ENCODE data around the gene SH3PXD2B.
A peak's percentile ranks its signal among the peaks of the same experiment; 100 is the strongest.

DNA sequence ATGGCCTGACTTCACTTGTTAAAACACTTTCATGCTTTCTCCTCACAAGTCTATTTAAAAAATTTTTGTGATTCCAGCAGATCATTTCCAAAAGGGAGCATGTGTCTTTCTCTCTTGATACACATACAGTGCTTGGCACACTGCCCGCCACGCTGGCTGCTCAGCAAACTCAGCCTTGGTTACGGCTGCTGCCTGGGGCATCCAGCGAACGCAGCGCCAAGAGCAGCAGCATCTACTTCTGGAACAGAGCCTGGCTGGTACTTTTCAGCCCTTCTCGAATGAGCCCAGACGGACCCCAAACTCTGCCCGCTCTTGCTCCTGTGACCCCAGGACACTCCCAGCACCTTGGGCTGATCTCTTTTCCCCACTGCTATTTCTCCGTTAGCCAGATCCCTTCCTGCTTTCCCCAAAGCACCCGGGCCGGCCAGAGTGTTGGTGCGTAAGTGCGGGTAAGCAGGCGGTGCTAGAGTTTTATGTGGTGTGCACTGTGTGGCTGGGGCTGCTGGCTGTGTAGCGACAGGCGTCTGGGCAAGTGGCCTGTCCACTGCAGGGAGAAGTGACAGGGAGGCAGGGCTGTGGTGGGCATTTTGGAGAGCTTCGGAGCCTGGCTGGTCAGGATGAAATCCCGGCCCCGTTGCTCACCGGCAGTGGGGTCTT is 73.2 kb downstream of the SH3PXD2B start:
- TF ChIP-seq, protein P1, sequence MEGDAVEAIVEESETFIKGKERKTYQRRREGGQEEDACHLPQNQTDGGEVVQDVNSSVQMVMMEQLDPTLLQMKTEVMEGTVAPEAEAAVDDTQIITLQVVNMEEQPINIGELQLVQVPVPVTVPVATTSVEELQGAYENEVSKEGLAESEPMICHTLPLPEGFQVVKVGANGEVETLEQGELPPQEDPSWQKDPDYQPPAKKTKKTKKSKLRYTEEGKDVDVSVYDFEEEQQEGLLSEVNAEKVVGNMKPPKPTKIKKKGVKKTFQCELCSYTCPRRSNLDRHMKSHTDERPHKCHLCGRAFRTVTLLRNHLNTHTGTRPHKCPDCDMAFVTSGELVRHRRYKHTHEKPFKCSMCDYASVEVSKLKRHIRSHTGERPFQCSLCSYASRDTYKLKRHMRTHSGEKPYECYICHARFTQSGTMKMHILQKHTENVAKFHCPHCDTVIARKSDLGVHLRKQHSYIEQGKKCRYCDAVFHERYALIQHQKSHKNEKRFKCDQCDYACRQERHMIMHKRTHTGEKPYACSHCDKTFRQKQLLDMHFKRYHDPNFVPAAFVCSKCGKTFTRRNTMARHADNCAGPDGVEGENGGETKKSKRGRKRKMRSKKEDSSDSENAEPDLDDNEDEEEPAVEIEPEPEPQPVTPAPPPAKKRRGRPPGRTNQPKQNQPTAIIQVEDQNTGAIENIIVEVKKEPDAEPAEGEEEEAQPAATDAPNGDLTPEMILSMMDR (IDR thresholded peaks at IDR 0.05 in 8 of 11, conservative IDR thresholded peaks at IDR 0.05 in 3 of 11), result no peak
- peak in 1 of 3 donors; percentile 44 for TF ChIP-seq POLR2AphosphoS5 (IDR thresholded peaks at IDR 0.05)
- TF ChIP-seq POLR2A (IDR thresholded peaks at IDR 0.05), result no peak
